GM21825 (cell line): ENCODE results near the gene GALNT17.
"Not testable (repeated sequence)": the region's sequence is repeated elsewhere in the genome, so short reads cannot be mapped to it uniquely, and the experiment has no call there.

Experiments used
- ATAC-seq: cut with Tn5 transposase; IDR thresholded peaks from one replicate; pipeline ENCODE4 v1.9.1; 2021; ENCODE audit warnings: mild to moderate bottlenecking, moderate library complexity; ENCODE audit not compliant: unreplicated experiment

The GALNT17 gene

DNA sequence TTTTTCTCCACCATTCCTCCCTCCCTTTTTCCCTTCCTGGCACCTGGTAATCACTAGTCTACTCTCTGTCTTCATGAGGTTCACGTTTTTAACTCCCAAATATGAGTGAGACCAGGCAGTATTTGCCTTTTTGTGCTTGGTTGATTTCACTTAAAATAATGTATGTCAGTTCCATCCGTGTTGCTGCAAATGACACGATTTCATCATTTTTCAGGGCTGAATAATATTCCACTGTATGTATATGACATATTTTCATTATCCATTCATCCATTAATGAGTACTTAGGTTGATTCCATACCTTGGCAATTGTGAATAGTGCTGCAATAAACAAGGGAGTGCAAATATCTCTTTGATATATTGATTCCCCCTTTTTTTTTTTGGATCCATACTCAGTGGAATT lies 25.8 kb downstream of the GALNT17 start:
- no peak for ATAC-seq

DNA sequence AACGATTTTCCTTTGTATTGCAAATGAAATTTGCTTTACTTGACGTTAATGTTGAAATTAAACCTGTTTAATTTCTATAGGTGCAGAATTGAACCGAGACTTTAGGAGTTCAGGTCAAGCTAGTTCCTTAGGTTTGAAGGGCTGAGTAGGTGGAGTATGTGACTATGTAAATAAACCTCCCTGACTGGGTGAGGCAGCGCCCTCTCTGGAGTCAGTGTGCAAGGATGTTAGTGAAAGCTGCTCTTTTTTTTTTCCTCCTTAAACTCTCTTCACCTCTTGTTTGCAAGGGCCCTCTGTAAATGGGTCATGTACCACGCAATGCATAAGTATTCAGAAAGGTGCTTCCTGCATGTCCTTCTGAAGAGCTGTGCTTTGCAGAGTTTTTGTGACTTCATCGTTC lies 33.8 kb downstream of the GALNT17 start:
- ATAC-seq: no peak

- ATAC-seq: no peak
These were observed 39.5 kb downstream of the GALNT17 start for GRCh38 chr7:71171476-71171875.

DNA sequence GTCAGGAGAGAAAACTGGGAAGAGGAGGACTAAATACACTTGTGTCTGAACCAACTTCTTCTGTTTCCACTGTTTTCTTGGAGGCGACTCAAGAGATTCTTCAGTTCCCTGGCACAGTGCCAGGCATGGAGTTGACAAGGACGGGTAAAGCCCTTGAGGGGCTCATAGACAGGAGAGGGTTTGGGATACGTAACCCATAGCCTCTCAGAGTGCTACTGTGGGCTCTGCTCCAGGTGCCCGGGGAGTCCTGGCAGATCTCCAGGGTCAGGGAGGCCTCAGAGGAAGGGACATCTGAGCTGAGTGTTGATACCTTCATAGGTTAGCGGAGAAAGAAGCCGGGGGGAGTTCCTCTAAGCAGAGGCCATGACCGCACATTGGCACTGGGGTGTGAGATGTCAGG lies 42.0 kb downstream of the GALNT17 start:
- no peak for ATAC-seq

- no peak for ATAC-seq
These were observed 50.5 kb downstream of the GALNT17 start for GRCh38 chr7:71182438-71182935.

GRCh38 chr7:71184136-71184535 lies 52.2 kb downstream of the GALNT17 start:
- no peak for ATAC-seq

DNA sequence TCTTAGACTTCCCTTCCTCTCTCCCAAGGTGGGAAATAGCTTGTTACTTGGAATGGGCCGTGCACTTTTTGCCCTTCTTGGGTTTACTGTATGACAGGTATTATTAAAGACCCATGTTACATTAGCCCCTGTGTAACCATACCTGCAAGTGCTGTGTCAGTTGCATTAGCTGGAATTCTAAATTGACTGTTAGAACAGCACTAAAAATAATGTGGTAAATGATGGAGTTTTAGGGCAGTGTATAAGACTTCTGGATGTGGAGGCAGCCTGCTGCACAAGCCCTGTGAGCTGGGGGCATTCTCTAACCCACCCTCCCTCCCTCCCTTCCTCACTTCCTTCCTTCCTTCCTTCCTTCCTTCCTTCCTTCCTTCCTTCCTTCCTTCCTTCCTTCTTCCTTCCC lies 52.7 kb downstream of the GALNT17 start:
- ATAC-seq: no peak

DNA sequence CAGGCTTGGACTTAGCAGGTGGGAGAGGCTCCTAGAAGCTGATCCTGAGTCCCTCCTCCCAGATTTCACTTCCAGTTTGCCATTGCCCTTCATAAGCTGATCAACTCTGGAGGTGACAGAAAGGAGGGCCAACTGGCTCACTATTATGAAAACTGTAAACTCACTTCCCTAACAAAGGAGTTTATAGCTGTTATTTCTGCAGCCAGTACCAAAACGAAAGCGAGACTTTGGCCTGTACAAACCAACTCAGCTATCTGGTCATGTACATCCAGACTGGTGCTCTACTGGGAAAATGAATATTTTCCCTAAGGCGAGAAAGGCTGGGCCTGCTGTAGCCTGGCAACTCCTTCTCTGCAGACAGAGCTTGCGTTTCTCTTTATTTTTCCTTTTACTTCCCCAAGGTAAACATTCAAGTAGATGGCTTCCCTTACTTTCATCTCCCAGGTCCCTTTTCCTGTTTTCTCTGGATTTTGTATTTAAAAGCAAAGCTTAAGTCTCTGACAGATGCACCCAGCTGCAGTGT lies 54.7 kb downstream of the GALNT17 start:
- no peak for ATAC-seq

- no peak for ATAC-seq
These were observed 59.8 kb downstream of the GALNT17 start for GRCh38 chr7:71191771-71192170.

DNA sequence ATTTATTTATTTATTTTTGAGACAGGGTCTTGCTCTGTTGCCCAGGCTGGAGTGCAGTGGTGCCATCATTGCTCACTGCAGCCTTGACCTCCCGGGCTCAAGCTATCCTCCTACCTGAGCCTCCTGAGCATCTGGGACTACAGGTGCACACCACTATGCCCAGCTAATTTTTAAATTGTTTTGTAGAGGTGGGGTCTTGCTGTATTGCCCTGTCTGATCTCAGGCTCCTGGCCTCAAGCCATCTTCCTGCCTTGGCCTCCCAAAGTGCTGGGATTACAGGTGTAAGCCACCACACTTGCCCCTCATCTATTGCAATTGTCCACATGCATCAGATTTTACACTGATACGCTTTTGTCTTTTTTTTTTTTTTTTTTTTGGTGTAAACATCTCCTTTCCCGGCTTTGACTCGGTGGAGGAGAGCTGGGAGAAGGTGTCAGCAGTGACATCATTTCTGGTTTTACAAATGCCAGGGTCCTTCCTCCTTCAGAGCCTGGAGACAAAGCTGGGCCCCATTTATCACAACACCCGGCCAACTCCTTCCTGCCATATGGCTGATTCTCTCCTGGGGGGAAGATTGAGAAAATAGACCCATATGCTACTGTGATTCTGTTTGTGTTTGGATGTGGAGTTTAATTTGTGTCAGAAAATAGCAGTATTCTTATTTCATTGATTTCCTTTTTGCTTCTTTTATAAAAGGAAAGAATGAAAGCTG lies 61.3 kb downstream of the GALNT17 start:
- ATAC-seq: no peak

GRCh38 chr7:71198391-71198790 lies 66.4 kb downstream of the GALNT17 start:
- no peak for ATAC-seq

DNA sequence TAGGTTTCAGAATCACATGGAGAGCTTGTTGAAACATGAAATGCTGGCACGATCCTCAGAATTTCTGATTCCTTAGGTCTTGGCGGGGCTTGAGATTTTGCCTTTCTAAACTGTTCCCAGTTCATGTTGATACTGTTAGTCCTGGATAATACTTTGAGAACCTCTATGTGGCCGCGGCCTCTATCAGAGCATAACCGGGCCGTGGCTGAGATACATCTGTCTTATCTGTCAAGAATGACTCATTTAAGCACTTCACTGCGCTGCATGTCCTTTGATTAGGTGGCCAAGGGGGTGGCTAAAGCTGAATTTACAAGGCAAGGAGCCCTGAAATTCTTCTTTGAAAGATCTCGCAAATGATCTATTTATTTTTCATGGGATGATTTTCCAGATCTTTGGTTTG lies 66.9 kb downstream of the GALNT17 start:
- ATAC-seq: no peak

GRCh38 chr7:71206184-71206583 lies 74.2 kb downstream of the GALNT17 start:
- no peak for ATAC-seq

DNA sequence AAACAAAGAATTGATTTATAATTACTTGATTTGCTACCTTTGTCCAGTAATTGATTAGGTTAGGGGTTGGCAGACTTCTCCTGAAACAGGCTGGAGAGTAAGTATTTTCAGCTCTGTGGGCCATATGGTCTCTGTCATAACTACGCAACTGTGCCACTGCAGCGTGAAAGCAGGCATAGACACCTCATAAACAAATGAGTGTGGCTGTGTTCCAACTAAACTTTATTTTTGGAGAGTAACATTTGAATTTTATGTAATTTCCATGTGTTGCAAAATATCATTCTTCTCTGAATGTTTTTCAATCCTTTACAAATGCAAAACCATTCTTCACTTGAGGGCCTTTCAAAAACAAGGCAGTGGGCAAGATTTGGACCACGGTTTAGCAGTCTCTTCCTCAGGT lies 76.9 kb downstream of the GALNT17 start:
- ATAC-seq: no peak

- ATAC-seq: not testable (repeated sequence)
These were observed 77.5 kb downstream of the GALNT17 start for GRCh38 chr7:71209484-71209883.

DNA sequence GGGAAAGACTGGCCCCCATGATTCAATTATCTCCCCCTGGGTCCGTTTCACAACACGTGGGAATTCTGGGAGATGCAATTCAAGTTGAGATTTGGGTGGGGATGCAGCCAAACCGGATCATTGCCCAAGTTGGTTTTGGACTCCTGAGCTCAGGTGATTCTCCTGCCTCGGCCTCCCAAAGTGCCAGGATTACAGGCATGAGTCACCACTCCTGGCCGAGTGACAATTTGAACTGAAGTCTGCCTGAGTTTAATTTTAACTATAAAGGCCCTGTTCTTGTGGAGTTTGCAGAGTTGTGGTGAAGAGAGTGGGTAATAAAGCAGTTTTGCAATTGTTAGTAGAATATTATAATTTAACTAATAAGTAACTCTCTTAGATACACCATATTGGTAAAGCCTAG lies 78.3 kb downstream of the GALNT17 start:
- ATAC-seq: no peak

GRCh38 chr7:71212433-71212832 lies 80.5 kb downstream of the GALNT17 start:
- ATAC-seq: not testable (repeated sequence)

- no peak for ATAC-seq
These were observed 84.3 kb downstream of the GALNT17 start for GRCh38 chr7:71216211-71216610.

- ATAC-seq: no peak
These were observed 88.3 kb downstream of the GALNT17 start for GRCh38 chr7:71220210-71220695.

- ATAC-seq: no peak
These were observed 89.1 kb downstream of the GALNT17 start for GRCh38 chr7:71221049-71221448.

DNA sequence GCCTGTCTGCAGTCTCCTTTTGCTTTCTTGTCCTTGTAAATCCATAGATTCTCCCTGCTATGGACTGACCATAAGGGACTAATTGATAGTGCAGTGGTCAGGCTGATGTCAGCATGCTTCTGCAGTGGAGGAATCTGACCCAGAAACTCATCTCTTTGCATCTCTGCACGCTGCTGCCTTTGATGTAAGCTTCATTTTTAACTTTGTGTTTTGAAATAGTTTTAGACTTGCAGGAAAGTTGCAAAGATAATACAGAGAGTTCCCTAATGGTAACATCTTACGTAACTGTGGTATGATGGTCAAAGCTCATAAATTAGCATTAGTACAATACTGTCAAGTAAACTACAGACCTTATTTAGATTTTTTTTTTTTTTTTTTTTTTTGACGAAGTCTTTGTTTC lies 89.6 kb downstream of the GALNT17 start:
- ATAC-seq: no peak

- no peak for ATAC-seq
These were observed 95.2 kb downstream of the GALNT17 start for GRCh38 chr7:71227126-71227525.

- ATAC-seq: no peak
These were observed 97.2 kb downstream of the GALNT17 start for GRCh38 chr7:71229148-71229547.
